GM18508 (cell line): ENCODE measurements around the gene PITPNC1.
"Not testable (repeated sequence)": the region's sequence is repeated elsewhere in the genome, so short reads cannot be mapped to it uniquely, and the experiment has no call there.

ENCODE experiments used
- ATAC-seq: cut with Tn5 transposase; IDR thresholded peaks from one replicate; pipeline ENCODE4 v1.9.1; 2021; ENCODE audit warnings: moderate number of reproducible peaks; ENCODE audit not compliant: insufficient read depth, unreplicated experiment

Gene PITPNC1

DNA sequence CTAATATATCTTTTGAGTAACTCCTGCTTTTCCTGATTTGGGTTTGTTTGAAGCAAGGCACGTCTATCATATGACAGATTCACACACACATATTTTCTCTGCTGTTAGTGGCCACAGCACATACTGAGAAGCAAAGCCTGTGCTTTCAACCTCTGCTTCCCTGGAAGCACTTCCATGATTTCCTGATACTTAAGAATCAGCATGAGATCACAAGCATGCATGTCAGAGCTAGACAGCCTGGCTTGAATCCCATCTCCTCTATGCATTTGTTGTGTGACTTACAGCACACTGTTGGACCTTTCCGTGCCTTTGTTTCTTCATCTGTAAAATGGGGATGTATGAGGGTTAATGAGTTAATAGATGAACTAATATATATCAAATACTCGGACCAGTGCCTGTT is 189.6 kb downstream of the PITPNC1 start:
- ATAC-seq: no peak

DNA sequence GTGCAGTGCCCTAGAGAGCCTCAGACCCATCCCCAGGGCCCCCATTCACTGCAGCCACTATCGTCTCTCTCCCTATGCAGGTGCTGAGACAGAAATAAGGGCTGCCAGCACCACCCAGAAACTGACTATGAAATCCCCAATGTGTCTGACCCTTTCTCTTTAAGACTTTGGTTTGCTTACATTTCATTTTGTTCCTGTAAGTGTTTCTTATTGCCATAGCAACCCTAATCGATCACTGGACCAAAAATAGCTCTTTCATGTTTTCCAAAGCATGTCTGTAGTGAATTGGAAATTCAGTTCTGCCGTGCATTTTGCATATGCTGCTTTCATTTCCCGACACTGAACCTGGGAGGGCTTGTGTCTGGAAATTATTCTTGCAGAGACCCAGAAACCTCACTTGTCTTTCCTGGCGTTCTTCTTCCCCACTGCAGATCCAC is 192.0 kb downstream of the PITPNC1 start:
- no peak for ATAC-seq

DNA sequence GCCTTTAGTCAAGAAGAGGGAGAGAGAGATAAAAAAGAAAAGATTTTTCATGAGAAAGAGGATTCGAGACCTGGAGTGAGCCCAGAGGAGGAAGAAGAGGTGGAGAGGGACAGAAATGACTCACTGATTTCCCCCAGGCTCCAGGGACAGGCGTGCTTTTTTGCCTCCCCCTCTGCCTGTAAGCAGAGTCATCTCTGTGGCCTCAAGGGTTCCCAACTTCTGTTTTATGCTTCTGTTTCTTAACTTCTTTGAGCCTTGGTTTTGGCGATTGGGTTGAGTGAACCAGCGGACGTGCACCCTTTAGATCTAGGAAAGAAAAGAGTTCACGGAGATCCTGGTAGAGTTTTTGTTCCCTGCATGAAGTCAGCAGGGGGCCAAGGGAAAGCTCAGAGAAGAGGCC is 192.8 kb downstream of the PITPNC1 start:
- no peak for ATAC-seq

GRCh38 chr17:67570797-67571196 is 193.7 kb downstream of the PITPNC1 start:
- no peak for ATAC-seq

GRCh38 chr17:67571478-67571877 is 194.4 kb downstream of the PITPNC1 start:
- no peak for ATAC-seq

DNA sequence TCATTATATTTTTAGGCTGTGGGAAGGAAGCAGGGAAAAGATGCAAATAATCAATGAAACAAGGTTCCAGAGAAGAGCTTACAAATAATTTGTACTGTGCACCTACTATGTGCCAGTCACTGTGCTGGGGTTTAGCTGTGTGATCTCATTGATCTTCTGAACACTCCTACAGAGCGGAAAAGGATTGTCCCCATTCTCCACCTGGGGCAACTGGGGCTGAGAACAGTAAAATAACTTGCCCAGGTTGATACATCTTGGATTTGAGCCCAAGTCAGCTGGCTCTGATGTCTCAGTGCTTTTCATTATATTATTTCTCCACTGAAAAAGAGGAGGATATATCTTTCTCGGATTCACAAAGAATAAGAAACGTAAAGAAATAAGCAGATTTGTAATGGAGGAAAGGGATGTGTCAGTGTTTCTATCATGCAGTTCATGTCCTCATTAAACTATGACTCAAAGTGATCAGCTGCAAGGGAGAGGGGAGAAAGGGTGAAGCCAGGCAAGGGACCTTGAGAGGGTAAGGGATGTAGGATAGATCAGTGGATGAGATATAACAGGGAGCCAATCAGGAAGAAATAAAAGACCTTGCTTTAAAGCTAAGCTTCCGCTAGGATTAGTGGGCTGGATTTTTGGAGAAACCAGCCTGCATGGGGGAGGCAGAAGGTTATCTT is 197.0 kb downstream of the PITPNC1 start:
- no peak for ATAC-seq

DNA sequence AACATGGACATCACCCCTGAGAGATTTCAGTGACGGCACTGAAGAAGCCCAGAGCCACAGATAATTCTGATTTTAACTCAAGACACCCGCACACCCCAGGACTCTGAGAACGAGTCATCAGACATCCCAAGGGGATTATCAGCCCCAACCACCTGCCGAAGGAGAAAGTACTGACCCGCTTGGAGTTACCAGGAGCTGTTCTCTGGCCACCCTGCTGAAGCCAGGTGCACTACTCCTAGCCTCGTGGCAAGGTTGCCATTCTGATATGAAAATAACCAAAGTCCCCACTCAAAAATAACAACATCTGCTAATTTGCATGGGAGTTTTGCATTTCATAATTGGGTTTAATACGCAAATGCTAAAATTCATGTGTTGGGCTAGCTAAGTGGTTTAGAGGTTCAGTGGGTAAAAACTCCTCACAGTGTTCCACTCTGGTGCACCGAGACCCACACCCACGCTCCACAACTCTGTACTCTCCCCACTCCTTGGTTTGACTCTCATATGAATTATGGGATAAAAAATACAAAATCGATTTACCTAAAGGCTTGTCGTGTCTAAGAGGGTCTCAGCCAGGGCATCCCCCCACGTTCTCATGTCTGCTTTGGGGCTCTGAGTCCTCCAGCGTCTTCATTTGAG is 197.7 kb downstream of the PITPNC1 start:
- ATAC-seq: no peak

DNA sequence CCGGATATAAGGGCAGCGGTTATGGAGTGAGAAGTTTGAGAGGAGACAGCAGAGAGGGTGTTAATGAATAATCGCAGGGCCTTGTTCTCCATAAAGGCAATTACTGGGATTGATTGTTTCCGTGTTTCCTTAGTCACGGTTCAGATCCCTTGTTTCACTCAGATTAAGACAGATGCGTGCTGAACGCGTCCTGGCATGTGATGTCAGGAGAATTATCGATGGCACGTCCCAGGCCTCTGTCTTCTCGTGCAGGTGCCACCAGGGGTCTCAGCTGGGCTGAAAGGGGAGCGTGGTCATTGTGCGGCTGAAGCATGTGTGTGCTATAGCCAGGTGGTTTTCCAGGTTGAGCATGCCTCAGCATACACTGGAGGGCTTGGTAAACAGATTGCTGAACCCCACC is 198.2 kb downstream of the PITPNC1 start:
- ATAC-seq: no peak

DNA sequence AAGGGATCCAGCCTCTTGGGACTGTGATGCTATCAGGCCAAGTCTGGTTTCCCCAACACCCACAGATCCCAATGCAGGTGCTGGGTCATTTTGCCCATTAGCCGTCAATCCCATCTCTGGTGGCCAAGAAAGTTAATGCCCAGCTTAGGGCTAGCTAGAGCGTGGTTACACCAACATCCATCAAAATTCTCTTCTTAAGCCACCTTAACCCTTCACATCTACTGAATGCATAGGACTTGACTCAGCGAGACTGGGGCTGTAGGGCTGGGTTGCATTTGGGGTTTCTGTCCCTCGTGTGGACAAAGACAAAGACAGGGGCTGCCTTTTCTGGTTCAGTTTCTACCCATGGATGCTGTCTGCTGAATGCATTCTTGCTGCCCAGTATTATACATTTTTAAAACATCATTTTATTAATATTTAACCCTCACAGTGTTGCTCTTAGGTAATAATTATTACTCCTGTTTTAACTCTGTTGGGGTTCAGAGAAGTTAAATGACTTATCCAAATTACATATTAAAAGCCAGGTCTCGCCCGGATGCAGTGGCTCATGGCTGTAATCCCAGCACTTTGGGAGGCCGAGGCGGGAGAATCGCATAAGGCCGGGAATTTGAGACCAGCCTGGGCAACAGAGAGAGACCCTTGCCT is 199.5 kb downstream of the PITPNC1 start:
- ATAC-seq: no peak

- ATAC-seq: no peak
Measured at GRCh38 chr17:67577429-67578141, 200.5 kb downstream of the PITPNC1 start.

- ATAC-seq: no peak
Measured at GRCh38 chr17:67578142-67578457, 201.0 kb downstream of the PITPNC1 start.

GRCh38 chr17:67578679-67579405 is 201.8 kb downstream of the PITPNC1 start:
- ATAC-seq: not testable (repeated sequence)

- no peak for ATAC-seq
Measured at GRCh38 chr17:67582673-67583081, 205.6 kb downstream of the PITPNC1 start.

GRCh38 chr17:67585077-67585602 is 208.1 kb downstream of the PITPNC1 start:
- ATAC-seq: no peak

DNA sequence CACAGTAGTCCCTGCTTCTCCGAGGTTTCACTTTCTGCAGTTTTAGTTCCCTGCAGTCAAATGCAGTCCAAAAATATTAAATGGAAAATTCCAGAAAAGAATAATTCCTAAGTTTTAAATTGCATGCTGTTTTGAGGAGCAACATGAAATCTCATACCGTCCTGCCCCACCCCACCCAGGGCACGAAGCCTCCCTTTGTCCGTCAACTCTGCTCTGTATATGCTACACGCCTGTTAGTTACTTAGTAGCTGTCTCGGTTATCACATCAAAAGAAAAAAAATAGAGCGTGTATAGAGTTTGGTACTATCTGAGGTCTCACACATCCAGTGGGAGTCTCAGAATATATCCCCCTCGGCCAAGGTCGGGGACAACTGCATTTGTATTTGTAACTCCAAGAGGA is 211.2 kb downstream of the PITPNC1 start:
- ATAC-seq: no peak

DNA sequence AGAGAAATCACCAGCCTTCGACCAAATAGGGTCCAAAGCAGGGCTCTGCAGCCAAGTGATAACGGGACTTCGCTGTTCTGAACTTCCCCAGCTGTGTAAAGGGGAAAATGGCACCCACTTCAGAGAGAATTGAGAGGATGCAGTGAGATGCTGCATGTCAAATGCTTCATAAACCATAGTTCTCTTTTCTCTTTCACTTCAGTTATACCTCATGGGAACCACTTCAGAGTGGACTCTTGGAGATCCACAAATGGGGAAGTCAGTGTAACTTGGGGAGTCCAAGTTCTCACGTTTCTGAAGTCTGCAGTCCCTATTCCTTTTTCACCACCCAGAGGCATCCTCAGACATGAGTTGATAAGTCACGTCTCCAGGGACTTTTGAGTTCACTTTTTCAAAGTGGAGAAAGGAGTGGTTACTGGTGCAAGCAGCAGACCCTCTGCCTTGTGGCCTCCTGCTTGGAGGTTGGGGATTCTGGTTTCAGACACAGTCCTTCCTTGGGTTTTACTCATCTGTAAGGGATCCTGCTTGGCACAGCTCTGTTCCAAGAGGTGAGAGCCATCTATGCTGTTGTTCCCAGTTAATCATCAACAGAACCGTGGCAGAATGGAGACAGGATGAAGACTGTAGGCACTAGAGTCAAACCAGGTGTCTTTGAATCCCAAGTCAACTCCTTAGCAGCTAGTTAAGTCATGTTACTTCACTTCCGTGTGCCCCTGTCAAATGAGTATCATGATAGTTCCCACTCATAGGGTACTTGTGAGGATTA is 217.2 kb downstream of the PITPNC1 start:
- ATAC-seq: no peak

GRCh38 chr17:67600408-67600807 is 223.3 kb downstream of the PITPNC1 start:
- no peak for ATAC-seq

- no peak for ATAC-seq
Measured at GRCh38 chr17:67601897-67602296, 224.8 kb downstream of the PITPNC1 start.

DNA sequence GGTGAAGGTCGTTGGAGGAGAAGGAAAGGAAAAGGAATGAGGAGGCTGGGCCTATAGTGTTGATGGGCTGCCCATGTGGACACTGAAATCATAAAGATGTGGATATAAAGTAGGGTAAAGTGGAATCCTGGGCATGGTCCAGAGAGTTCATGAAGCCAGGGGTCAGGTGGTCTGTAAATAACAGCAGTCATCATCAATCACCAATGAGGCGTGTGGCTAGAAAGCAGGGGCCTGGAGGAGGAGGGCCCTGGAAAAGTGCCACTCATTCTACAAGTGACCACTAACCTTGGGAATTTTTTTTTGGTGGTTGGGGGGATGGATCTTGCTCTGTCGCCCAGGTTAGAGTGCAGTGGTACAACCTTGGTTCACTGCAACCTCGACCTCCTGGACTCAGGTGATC is 225.4 kb downstream of the PITPNC1 start:
- ATAC-seq: no peak

DNA sequence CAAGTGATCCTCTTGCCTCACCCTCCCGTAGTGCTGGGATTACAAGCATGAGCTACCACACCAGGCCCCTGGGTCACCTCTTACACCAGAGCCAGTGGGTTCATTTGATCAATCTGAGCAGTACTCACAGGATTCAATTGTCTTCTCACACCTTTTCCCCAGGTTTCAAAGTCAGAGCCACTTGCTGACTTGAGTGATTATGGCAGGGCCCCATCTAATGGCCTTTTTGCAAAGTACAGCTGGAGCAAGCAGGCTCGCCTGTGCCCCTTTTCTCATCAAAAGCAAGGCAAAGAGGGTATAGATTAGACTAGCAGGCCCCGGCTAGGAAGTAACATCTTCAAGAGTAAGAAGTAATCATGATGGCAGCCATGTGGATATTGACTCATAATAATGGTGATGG is 225.9 kb downstream of the PITPNC1 start:
- no peak for ATAC-seq
